SKM-1 (cell line): ENCODE data around the gene OLAH.
"Not testable (repeated sequence)": the region's sequence is repeated elsewhere in the genome, so short reads cannot be mapped to it uniquely, and the experiment has no call there.

ENCODE experiments used
- DNase-seq: peaks from one replicate; lab custom pipeline; 2025; ENCODE audit not compliant: unreplicated experiment; lab: John Stamatoyannopoulos, UW

The OLAH gene

GRCh38 chr10:15043674-15044073 lies at the start of gene OLAH:
Gene OLAH (plus strand): TSS chr10:15043943. CDS start chr10:15047289, 3,346 bp downstream.
- DNase-seq, result no peak

- DNase-seq, result no peak
These were observed 47.7 kb upstream of the OLAH start for GRCh38 chr10:14995964-14996565.

- not testable (repeated sequence) for DNase-seq
These were observed 30.2 kb upstream of the OLAH start for GRCh38 chr10:15013530-15013929.

GRCh38 chr10:15015451-15015850 lies 28.3 kb upstream of the OLAH start:
- DNase-seq, result no peak

- not testable (repeated sequence) for DNase-seq
These were observed 22.8 kb upstream of the OLAH start for GRCh38 chr10:15020966-15021365.

GRCh38 chr10:15023079-15023478 lies 20.7 kb upstream of the OLAH start:
- not testable (repeated sequence) for DNase-seq

GRCh38 chr10:15024017-15025004 lies 19.4 kb upstream of the OLAH start:
- DNase-seq, result not testable (repeated sequence)

- DNase-seq, result not testable (repeated sequence)
These were observed 18.7 kb upstream of the OLAH start for GRCh38 chr10:15025040-15025439.

- no peak for DNase-seq
These were observed 16.0 kb upstream of the OLAH start for GRCh38 chr10:15027741-15028140.

- DNase-seq, result no peak
These were observed 8.1 kb upstream of the OLAH start for GRCh38 chr10:15035385-15036301.

- DNase-seq, result no peak
These were observed 6.1 kb upstream of the OLAH start for GRCh38 chr10:15037691-15038090.

GRCh38 chr10:15038416-15038815 lies 5.3 kb upstream of the OLAH start:
- DNase-seq, result no peak

GRCh38 chr10:15045380-15045779 lies 1.6 kb downstream of the OLAH start:
- DNase-seq, result no peak

GRCh38 chr10:15046626-15047025 lies 2.9 kb downstream of the OLAH start:
- no peak for DNase-seq

- no peak for DNase-seq
These were observed 5.8 kb downstream of the OLAH start for GRCh38 chr10:15049533-15049932.

- no peak for DNase-seq
These were observed 8.4 kb downstream of the OLAH start for GRCh38 chr10:15052121-15052520.

GRCh38 chr10:15053061-15053460 lies 9.3 kb downstream of the OLAH start:
- DNase-seq, result no peak

- DNase-seq, result no peak
These were observed 14.9 kb downstream of the OLAH start for GRCh38 chr10:15058689-15059088.

- no peak for DNase-seq
These were observed 16.2 kb downstream of the OLAH start for GRCh38 chr10:15059914-15060313.

- DNase-seq, result no peak
These were observed 16.9 kb downstream of the OLAH start for GRCh38 chr10:15060638-15061037.

GRCh38 chr10:15067154-15067553 lies 23.4 kb downstream of the OLAH start:
- DNase-seq, result no peak
